ENCODE results near the gene IKZF3.

DNA sequence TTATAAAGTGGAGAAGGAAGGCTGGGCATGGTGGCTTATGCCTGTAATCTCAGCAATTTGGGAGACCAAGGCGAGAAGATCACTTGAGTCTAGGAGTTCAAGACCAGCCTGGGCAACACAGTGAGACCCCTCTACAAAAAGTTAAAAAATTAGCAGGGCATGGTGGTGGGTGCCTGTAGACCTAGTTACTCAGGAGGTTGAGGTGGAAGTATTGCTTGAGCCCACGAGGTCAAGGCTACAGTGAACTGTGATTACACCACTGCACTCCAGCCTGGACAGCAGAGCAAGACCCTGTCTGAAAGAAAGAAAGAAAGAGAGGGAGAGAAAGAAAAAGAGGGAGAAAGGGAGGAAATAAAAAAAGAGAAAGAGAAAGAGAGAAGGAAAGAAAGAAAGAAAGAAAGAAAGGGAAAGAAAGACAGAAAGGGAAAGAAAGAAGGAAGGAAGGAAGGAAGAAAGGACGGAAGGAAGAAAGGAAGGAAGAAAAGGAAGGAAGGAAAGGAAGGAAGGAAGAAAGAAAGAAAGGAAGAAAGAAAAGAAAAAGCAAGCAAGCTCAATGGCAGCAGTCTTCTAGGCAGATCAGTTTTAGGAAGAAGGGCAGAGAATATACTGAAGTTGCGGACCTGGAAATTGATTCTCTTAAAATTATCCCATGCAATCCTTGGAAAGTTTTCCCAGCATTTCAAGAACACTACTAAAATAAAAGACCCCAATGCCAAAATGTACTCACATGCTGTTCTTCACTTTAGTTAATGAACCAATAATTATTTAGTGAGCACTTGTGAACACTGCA lies 53.0 kb downstream of the IKZF3 start:
- TF ChIP-seq, protein P1, sequence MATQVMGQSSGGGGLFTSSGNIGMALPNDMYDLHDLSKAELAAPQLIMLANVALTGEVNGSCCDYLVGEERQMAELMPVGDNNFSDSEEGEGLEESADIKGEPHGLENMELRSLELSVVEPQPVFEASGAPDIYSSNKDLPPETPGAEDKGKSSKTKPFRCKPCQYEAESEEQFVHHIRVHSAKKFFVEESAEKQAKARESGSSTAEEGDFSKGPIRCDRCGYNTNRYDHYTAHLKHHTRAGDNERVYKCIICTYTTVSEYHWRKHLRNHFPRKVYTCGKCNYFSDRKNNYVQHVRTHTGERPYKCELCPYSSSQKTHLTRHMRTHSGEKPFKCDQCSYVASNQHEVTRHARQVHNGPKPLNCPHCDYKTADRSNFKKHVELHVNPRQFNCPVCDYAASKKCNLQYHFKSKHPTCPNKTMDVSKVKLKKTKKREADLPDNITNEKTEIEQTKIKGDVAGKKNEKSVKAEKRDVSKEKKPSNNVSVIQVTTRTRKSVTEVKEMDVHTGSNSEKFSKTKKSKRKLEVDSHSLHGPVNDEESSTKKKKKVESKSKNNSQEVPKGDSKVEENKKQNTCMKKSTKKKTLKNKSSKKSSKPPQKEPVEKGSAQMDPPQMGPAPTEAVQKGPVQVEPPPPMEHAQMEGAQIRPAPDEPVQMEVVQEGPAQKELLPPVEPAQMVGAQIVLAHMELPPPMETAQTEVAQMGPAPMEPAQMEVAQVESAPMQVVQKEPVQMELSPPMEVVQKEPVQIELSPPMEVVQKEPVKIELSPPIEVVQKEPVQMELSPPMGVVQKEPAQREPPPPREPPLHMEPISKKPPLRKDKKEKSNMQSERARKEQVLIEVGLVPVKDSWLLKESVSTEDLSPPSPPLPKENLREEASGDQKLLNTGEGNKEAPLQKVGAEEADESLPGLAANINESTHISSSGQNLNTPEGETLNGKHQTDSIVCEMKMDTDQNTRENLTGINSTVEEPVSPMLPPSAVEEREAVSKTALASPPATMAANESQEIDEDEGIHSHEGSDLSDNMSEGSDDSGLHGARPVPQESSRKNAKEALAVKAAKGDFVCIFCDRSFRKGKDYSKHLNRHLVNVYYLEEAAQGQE (IDR thresholded peaks at IDR 0.05; ENCODE audit: low read depth, low read length): no peak
- no peak for TF ChIP-seq CTCF (IDR thresholded peaks at IDR 0.05)
- TF ChIP-seq, protein P2, sequence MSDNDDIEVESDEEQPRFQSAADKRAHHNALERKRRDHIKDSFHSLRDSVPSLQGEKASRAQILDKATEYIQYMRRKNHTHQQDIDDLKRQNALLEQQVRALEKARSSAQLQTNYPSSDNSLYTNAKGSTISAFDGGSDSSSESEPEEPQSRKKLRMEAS (IDR thresholded peaks at IDR 0.05; ENCODE audit: low read depth): no peak
- TF ChIP-seq EP300 (IDR thresholded peaks at IDR 0.05; ENCODE audit: borderline replicate concordance in 1 of 2, low read depth in 1 of 2, low read length in 1 of 2): no peak
- no peak for TF ChIP-seq YY1 (IDR thresholded peaks at IDR 0.05; ENCODE audit: low read depth)
- no peak for TF ChIP-seq EZH2phosphoT487 (IDR thresholded peaks at IDR 0.05; ENCODE audit: borderline replicate concordance, low read depth)
- TF ChIP-seq, protein P3, sequence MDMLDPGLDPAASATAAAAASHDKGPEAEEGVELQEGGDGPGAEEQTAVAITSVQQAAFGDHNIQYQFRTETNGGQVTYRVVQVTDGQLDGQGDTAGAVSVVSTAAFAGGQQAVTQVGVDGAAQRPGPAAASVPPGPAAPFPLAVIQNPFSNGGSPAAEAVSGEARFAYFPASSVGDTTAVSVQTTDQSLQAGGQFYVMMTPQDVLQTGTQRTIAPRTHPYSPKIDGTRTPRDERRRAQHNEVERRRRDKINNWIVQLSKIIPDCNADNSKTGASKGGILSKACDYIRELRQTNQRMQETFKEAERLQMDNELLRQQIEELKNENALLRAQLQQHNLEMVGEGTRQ (IDR thresholded peaks at IDR 0.05; ENCODE audit: borderline replicate concordance, low read depth, low read length): no peak
- TF ChIP-seq JUND (IDR thresholded peaks at IDR 0.05): no peak
- TF ChIP-seq FOXM1 (IDR thresholded peaks at IDR 0.05; ENCODE audit: low read depth): no peak
- no peak for TF ChIP-seq GATA2 (CRISPR knock-in tag; IDR thresholded peaks at IDR 0.05)

Data from SK-N-SH (cell line).